Measurements from ENCODE around the gene PHYKPL.

DNA sequence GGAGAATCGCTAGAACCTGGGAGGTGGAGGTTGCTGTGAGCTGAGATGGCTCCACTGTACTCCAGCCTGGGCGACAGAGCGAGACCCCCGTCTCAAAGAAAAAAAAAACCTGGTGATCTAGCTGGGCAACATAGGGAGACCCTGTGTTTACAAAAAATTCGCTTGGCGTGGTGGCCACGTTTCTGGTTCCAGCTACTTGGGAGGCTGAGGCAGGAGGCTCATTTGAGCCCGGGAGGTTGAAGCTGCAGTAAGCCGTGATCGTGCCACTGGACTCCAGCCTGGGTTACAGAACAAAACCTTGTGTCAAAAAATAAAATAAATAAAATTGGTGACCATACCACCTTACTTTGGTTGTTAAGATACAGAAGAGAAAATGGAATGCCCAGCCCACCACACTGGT lies 30.1 kb downstream of the PHYKPL start:
- TF ChIP-seq, protein P1, sequence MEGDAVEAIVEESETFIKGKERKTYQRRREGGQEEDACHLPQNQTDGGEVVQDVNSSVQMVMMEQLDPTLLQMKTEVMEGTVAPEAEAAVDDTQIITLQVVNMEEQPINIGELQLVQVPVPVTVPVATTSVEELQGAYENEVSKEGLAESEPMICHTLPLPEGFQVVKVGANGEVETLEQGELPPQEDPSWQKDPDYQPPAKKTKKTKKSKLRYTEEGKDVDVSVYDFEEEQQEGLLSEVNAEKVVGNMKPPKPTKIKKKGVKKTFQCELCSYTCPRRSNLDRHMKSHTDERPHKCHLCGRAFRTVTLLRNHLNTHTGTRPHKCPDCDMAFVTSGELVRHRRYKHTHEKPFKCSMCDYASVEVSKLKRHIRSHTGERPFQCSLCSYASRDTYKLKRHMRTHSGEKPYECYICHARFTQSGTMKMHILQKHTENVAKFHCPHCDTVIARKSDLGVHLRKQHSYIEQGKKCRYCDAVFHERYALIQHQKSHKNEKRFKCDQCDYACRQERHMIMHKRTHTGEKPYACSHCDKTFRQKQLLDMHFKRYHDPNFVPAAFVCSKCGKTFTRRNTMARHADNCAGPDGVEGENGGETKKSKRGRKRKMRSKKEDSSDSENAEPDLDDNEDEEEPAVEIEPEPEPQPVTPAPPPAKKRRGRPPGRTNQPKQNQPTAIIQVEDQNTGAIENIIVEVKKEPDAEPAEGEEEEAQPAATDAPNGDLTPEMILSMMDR (IDR thresholded peaks at IDR 0.05): no peak
- TF ChIP-seq EP300 (IDR thresholded peaks at IDR 0.05) (no peak), POLR2A (IDR thresholded peaks at IDR 0.05) (no peak)
